ENCODE data around the gene NCF2. TPM values are rescaled to one million over a fixed set of nuclear protein-coding genes. Genes with fewer than 3 reads are reported as not detected.

Gene NCF2
- polyA plus RNA-seq, 1 experiment: 0.43 TPM

- Histone ChIP-seq H3K27ac (ENCODE audit: low read depth, low read length) (no peak overlapping the region), H3K27me3 (ENCODE audit: control insufficient read depth, insufficient read depth, low read length) (no peaks in the 10 kb centered on the region), H3K4me3 (ENCODE audit: low read depth, low read length) (no peak overlapping the region), H3K9me3 (ENCODE audit: control insufficient read depth, insufficient read depth, low read length) (no peaks in the 10 kb centered on the region)
- POLR2A ChIA-PET: no interaction called here
- no peak for TF ChIP-seq CTCF (IDR thresholded peaks at IDR 0.05; ENCODE audit: low read depth, low read length)
- DNase-seq (ENCODE audit: low read depth, low spot score): no peak
- CTCF ChIA-PET: interaction anchor here (0.8 kb wide), 1 partner anchor 122 kb away, joined by 3 read pairs; no protein-coding TSS in a partner anchor
Observed at GRCh38 chr1:183562701-183563100, 27.6 kb downstream of the NCF2 start.

GRCh38 chr1:183559061-183559460 lies 31.2 kb downstream of the NCF2 start:
- DNase-seq (ENCODE audit: low read depth, low spot score): no peak
- ChIA-PET CTCF (interaction anchor here (0.6 kb wide), 1 partner anchor 155 kb away, joined by 5 read pairs; no protein-coding TSS in a partner anchor), POLR2A (no interaction called here)
- no peak for TF ChIP-seq CTCF (IDR thresholded peaks at IDR 0.05; ENCODE audit: low read depth, low read length)
- H3K27me3 ChIP-seq (ENCODE audit: control insufficient read depth, insufficient read depth, low read length): no peaks in the 10 kb centered on the region
- no peaks in the 10 kb centered on the region for H3K9me3 ChIP-seq (ENCODE audit: control insufficient read depth, insufficient read depth, low read length)
- no peak overlapping the region for H3K27ac ChIP-seq (ENCODE audit: low read depth, low read length)
- no peak overlapping the region for H3K4me3 ChIP-seq (ENCODE audit: low read depth, low read length)

GRCh38 chr1:183554577-183554976 lies 35.7 kb downstream of the NCF2 start:
- no peaks in the 10 kb centered on the region for H3K27me3 ChIP-seq (ENCODE audit: control insufficient read depth, insufficient read depth, low read length)
- H3K9me3 ChIP-seq (ENCODE audit: control insufficient read depth, insufficient read depth, low read length): no peaks in the 10 kb centered on the region
- ChIA-PET POLR2A (no interaction called here), CTCF (no interaction called here)
- no peak overlapping the region for H3K4me3 ChIP-seq (ENCODE audit: low read depth, low read length)
- no peak for DNase-seq (ENCODE audit: low read depth, low spot score)
- TF ChIP-seq CTCF (IDR thresholded peaks at IDR 0.05; ENCODE audit: low read depth, low read length): no peak
- no peak overlapping the region for H3K27ac ChIP-seq (ENCODE audit: low read depth, low read length)

DNA sequence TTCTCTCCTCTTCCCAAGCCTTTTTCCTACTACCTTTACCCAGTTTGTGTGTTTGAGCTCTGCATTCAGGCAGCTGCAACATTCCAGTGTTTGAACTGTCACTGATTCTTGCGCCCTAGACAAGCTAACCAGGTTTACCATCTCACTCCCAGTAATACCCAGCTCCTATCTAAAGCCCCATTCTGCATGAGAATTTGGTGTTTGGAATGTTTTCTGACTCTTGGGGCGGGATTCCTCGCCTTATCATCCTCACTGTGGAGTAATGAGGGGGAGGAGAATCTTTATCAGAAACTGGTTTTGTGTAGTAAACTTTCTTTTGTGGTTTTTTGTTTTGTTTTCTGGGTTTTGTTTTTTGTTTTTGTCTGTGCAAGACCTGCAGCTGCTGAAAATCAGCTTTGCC lies 36.5 kb downstream of the NCF2 start:
- H3K4me3 ChIP-seq (ENCODE audit: low read depth, low read length): no peak overlapping the region
- DNase-seq (ENCODE audit: low read depth, low spot score): no peak
- CTCF ChIA-PET: interaction anchor here (0.6 to 1.0 kb wide), 2 partner anchors 38 to 131 kb away, joined by 3 to 5 read pairs; no protein-coding TSS in a partner anchor
- peak overlapping the region; percentile 31 for H3K27ac ChIP-seq (ENCODE audit: low read depth, low read length)
- TF ChIP-seq CTCF (IDR thresholded peaks at IDR 0.05; ENCODE audit: low read depth, low read length): no peak
- H3K27me3 ChIP-seq (ENCODE audit: control insufficient read depth, insufficient read depth, low read length): no peaks in the 10 kb centered on the region
- POLR2A ChIA-PET: no interaction called here
- H3K9me3 ChIP-seq (ENCODE audit: control insufficient read depth, insufficient read depth, low read length): no peaks in the 10 kb centered on the region

- CTCF ChIA-PET: interaction anchor here (1.0 kb wide), 1 partner anchor 132 kb away, joined by 3 read pairs; no protein-coding TSS in a partner anchor
- Histone ChIP-seq H3K9me3 (ENCODE audit: control insufficient read depth, insufficient read depth, low read length) (no peaks in the 10 kb centered on the region), H3K4me3 (ENCODE audit: low read depth, low read length) (no peak overlapping the region), H3K27me3 (ENCODE audit: control insufficient read depth, insufficient read depth, low read length) (no peaks in the 10 kb centered on the region), H3K27ac (ENCODE audit: low read depth, low read length) (no peak overlapping the region)
- no peak for TF ChIP-seq CTCF (IDR thresholded peaks at IDR 0.05; ENCODE audit: low read depth, low read length)
- DNase-seq (ENCODE audit: low read depth, low spot score): no peak
- POLR2A ChIA-PET: no interaction called here
Observed at GRCh38 chr1:183553331-183553730, 36.9 kb downstream of the NCF2 start.

Measured in AG04450 (cell line).